HG03108 (cell line): ENCODE measurements around the gene DYNC1I2.
"Not testable (repeated sequence)": the region's sequence is repeated elsewhere in the genome, so short reads cannot be mapped to it uniquely, and the experiment has no call there.

ENCODE experiments used
- ATAC-seq: cut with Tn5 transposase; IDR thresholded peaks from one replicate; pipeline ENCODE4 v1.9.1; 2021; ENCODE audit warnings: moderate library complexity; ENCODE audit not compliant: unreplicated experiment

The DYNC1I2 gene

GRCh38 chr2:171712051-171712450 is 24.8 kb downstream of the DYNC1I2 start:
- ATAC-seq, result no peak

DNA sequence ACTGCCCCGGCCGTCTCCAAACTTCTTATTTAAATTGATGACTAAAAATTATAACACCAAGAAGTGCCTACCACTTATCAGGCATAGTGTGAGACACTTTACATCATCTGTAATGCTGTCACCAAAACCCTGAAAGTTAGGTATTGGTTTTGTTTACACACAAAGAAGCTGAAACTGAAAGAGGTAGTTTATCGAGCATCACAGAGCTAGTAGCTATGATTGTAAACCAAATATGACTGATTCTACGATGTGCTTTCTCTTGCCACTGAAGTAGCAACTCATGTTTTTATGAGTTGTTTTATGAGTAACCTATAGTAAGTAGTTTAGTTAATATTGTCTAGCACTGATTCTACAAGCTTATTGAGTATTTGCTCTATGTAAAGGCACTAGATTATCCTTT is 31.5 kb downstream of the DYNC1I2 start:
- ATAC-seq, result no peak

- ATAC-seq, result no peak
Measured at GRCh38 chr2:171719660-171720059, 32.4 kb downstream of the DYNC1I2 start.

DNA sequence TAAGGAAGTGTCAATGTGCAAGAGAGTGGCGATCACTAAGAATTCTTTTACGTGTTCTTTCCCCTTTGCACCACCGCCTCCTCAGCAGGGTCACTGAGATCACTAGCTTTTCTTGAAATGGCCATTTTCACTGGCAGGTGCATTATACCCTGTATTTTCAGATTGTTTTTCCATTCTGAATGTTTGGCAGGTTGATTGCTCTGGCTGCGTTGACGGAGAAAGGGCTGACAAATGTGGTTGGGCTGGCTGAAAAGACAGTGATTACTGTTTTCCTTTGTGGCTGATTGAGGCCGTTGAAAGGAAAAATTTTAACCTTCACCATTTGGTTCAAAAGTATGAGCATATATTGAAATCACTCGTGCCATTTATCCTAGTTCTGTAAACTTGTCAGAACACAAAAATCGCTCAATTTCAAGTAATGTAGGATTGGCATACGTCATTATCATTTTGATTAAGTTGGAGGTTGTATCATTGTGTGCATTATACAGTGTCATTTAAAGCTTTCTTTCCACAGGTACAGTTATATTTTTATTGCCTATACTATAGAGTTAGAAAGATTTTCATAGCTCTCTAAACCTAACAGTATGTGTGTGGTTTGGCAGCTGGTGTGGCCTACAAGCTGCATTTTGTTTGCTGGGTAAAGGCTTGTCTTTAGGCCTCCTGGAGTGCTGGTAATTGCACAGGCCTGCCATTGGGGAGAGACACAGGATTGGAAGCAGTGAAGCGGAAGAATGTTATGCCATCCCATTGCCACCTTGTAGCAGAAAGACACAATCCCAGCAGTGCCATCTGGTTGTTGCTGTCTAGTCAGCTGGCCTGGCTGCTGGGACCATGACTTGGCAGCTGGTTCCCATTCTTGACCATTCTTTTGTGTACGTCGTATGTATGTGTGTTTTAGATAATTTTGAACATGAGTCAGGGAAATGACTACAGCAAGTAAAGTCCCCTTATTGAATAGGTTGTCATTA is 36.7 kb downstream of the DYNC1I2 start:
- no peak for ATAC-seq

GRCh38 chr2:171726847-171727450 is 39.7 kb downstream of the DYNC1I2 start:
- ATAC-seq, result no peak

DNA sequence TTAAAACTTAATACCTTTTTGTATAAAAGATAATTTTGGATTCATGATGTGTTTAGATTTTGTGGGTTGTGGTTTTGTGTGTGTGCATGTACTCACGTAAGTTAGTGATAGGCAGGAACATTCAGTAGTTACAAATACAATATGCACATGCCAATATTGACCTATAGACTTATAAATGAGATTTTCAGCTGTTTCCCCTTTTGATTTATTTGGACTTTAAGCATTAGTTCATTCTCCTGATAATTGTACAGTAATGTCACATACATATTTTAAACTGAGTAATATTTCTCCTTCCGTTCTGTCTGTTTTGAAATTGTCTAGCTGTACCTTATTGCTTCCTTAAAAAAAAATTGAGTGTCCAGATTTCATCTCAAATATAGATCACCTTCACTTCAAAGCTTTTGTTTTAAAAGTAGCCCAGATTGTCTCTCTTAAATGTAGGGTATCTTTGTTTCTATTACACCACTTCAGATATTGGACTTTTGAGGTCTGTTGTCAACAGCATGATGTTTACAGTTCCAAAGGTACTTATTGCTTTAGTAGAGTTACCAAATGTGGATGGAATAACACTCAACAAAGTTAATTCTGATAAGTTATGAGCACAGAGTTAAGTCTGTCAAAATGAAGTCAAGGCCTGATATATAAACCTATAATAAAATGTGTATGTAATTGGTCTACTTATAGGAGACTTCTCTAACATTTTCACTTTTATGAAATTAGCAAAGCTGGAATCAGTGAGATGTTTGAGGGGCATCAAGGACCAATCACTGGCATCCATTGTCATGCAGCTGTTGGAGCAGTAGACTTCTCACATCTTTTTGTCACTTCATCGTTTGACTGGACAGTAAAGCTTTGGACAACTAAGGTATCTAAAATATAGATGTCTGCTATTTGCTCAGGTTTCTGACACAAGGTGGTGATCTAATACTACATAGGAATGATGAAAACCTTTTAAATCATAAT is 42.0 kb downstream of the DYNC1I2 start:
- ATAC-seq, result no peak

DNA sequence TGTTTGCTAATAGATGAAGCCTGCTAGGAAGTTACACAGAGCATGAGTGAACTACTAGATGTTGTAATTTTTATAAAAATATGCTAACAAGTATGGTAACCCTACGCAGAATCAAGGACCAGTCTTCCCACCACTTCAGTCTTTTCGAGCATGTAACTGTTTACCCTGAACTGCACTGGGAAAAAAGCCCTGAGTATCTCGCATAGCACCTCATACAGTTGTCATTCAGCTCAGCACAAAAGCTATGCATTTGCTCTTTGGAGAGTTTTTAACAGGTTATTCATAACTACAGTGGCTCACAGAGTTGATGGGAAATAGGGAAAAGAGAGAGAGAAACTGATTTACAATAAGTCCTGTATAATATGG is 42.7 kb downstream of the DYNC1I2 start:
- no peak for ATAC-seq

- no peak for ATAC-seq
Measured at GRCh38 chr2:171735991-171736710, 48.9 kb downstream of the DYNC1I2 start.

GRCh38 chr2:171741189-171741588 is 53.9 kb downstream of the DYNC1I2 start:
- no peak for ATAC-seq

GRCh38 chr2:171742760-171743159 is 55.5 kb downstream of the DYNC1I2 start:
- no peak for ATAC-seq

- no peak for ATAC-seq
Measured at GRCh38 chr2:171745141-171745540, 57.9 kb downstream of the DYNC1I2 start.

GRCh38 chr2:171745806-171746205 is 58.5 kb downstream of the DYNC1I2 start:
- no peak for ATAC-seq

DNA sequence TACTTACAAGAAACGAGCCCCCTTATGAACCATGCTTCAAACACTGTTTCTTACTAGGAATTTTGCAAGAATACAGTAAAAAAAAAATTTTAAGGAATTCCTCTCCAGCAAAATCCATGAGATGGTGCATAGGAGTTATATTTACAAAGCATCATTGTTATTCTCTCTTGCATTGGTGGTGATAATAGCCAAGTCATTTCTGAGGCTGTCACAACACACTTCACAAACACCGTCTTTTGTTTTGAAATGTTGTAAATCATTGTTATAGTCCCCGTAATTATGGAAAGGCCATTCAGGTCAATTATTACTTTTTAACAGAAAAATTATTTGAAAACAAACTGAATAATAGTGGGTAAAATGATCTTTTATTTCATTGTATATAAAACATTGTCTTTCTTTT is 60.1 kb downstream of the DYNC1I2 start:
- no peak for ATAC-seq

DNA sequence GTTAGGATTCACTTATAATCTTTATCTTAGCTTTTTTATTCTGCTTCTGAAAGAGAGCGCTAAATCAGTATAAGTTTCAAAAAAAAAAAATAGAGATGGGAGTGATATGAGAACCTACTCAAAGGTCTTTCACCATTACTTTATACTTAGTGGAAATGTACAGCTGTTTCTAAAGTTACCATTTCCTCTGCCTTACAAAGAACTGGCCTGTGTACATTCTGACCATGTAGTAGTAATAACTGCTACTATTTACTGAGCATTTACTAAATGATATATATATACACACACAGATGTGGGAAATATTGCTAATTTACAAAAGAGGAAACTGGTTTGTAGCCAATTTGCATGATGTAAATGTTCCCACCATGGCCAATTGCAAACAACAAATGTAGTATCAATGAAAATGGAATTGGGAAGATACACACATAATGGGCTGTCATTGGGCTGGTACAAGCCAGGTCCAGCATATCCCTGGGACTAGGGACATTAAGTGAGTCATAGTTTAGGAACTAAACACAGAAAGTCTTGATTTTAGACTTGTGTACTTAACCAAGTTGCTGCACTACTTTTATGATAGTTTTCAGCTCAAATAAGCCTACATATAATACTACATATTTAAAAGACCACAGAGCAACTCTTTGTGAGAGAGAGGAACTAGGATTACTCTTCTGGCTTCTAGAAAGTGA is 67.1 kb downstream of the DYNC1I2 start:
- ATAC-seq, result no peak

- not testable (repeated sequence) for ATAC-seq
Measured at GRCh38 chr2:171758762-171759161, 71.5 kb downstream of the DYNC1I2 start.

DNA sequence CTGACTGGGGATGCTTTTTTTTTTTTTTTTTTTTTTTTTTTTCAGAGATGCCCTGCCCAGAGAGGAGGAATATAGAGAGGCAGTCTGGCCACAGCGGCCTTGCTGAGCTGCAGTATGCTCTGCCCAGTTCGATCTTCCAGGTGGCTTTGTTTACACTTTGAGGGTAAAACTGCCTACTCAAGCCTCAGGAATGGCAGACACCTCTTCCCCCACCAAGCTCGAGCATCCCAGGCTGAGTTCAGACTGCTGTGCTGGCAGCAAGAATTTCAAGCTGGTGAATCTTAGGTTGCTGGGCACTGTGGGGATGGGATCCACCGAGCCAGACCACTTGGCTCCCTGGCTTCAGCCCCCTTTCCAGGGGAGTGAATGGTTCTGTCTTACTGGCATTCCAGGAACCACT is 73.9 kb downstream of the DYNC1I2 start:
- not testable (repeated sequence) for ATAC-seq

DNA sequence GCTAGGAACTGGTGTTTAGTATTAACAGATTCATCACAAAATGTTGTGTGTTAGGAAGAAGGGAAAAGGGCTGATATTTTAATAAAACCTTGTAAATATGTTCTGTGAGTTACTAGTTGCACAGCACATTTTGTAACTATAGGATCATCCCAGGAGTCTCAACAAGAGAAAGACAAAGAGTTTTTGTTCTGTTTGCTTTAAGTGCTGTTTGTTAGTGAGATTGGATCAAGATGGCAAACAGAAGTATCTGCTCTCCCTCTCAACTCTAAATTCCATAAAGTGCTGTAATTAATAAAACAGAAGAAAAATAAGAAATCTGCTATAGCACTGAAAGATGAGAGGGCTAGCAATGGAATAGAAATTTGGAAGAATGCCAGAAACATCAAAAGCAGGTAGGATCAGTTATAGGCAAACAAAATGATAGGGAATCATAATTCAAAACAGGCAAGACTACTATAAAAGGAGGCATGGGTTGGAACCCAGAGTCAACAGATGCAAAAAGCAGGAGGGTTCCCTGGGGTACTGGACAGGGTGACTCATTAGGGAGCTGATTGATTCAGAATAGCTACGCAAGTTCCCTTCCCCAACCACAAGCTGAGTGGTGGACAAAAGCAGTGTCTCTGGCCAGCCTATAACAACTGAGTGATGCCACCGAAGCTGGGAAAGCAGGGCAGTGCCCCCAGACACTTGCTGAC is 75.8 kb downstream of the DYNC1I2 start:
- ATAC-seq, result no peak

DNA sequence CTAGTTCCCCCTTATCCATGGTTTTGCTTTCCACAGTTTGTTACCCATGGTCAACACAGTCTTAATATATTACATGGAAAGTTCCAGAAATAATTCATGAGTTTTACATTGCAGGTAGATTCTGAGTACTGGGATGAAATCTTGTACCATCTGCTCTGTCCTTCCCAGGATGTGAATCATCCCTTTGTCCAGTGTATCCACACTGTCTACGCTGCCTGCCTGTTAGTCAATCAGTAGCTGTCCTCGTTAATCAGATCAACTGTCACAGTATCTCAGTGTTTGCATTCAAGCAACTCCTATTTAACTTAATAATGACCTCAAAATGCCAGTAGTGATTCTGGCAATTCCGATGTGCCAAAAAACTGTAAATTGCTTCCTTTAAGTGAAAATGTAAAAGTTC is 76.3 kb downstream of the DYNC1I2 start:
- ATAC-seq, result no peak

- no peak for ATAC-seq
Measured at GRCh38 chr2:171771463-171771862, 84.2 kb downstream of the DYNC1I2 start.
